ENCODE results near the gene LHFPL2.

GRCh38 chr5:78670701-78671269 is 22.2 kb upstream of the LHFPL2 start:
- TF ChIP-seq, protein P1, sequence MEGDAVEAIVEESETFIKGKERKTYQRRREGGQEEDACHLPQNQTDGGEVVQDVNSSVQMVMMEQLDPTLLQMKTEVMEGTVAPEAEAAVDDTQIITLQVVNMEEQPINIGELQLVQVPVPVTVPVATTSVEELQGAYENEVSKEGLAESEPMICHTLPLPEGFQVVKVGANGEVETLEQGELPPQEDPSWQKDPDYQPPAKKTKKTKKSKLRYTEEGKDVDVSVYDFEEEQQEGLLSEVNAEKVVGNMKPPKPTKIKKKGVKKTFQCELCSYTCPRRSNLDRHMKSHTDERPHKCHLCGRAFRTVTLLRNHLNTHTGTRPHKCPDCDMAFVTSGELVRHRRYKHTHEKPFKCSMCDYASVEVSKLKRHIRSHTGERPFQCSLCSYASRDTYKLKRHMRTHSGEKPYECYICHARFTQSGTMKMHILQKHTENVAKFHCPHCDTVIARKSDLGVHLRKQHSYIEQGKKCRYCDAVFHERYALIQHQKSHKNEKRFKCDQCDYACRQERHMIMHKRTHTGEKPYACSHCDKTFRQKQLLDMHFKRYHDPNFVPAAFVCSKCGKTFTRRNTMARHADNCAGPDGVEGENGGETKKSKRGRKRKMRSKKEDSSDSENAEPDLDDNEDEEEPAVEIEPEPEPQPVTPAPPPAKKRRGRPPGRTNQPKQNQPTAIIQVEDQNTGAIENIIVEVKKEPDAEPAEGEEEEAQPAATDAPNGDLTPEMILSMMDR (IDR thresholded peaks at IDR 0.05; ENCODE audit: insufficient read depth, low read length, poor library complexity, severe bottlenecking) = no peak
- no peak for TF ChIP-seq EZH2phosphoT487 (conservative IDR thresholded peaks at IDR 0.05; ENCODE audit: low read length)
